Keratinocyte (primary cell): ENCODE data around the gene TEX12.

ENCODE experiments used
- CTCF ChIP-seq, 3 experiments: IDR thresholded peaks in 1 of 3; conservative IDR thresholded peaks in 1 of 3; optimal IDR thresholded peaks in 1 of 3; 2 replicates in 2 of 3; 3 replicates in 1 of 3; pipeline versions ENCODE3 to v1.5.1; 2011; ENCODE audit warnings: low read length in 3 of 3, mild to moderate bottlenecking in 3 of 3, moderate library complexity in 2 of 3, control low read depth in 1 of 3, inconsistent platforms in 1 of 3; ENCODE audit not compliant: insufficient read depth in 2 of 3; ENCODE audit errors: extremely low read depth in 1 of 3
- EZH2 ChIP-seq: IDR thresholded peaks from one replicate; pipeline ENCODE4 v1.6.1; 2012; ENCODE audit warnings: inconsistent platforms, mild to moderate bottlenecking, low read length, moderate library complexity

GRCh38 chr11:112162761-112163546 lies 4.2 kb upstream of the TEX12 start:
- TF ChIP-seq CTCF (optimal IDR thresholded peaks at IDR 0.05 in 1 of 3, IDR thresholded peaks at IDR 0.05 in 1 of 3, conservative IDR thresholded peaks at IDR 0.05 in 1 of 3; ENCODE audit: extremely low read depth in 1 of 3, insufficient read depth in 2 of 3, low read length in 3 of 3) (no peak), EZH2 (no peak)
